GM13977 (cell line): ENCODE data around the gene LAMA5.

Experiments used
- DNase-seq: peaks from one replicate; pipeline ENCODE4 v3.0.0; 2012; ENCODE audit warnings: low spot score
- in situ Hi-C: fragments of 300-500 bp; cut with MboI; formaldehyde crosslinking; loops from one replicate; pipeline ENCODE4 v1.12.0; 2022; ENCODE audit warnings: low sequenced_read_pairs, low pct_unique_long_range_greater_than_20kb, mixed read lengths, inconsistent platforms; ENCODE audit not compliant: unreplicated experiment
- TF ChIP-seq, protein P1 (sequence below): IDR thresholded peaks from 2 replicates; pipeline ENCODE4 v1.5.1; 2012; ENCODE audit warnings: mild to moderate bottlenecking, control low read depth; ENCODE audit not compliant: insufficient read depth; ENCODE audit errors: extremely low read depth, missing control alignments

LAMA5 gene

DNA sequence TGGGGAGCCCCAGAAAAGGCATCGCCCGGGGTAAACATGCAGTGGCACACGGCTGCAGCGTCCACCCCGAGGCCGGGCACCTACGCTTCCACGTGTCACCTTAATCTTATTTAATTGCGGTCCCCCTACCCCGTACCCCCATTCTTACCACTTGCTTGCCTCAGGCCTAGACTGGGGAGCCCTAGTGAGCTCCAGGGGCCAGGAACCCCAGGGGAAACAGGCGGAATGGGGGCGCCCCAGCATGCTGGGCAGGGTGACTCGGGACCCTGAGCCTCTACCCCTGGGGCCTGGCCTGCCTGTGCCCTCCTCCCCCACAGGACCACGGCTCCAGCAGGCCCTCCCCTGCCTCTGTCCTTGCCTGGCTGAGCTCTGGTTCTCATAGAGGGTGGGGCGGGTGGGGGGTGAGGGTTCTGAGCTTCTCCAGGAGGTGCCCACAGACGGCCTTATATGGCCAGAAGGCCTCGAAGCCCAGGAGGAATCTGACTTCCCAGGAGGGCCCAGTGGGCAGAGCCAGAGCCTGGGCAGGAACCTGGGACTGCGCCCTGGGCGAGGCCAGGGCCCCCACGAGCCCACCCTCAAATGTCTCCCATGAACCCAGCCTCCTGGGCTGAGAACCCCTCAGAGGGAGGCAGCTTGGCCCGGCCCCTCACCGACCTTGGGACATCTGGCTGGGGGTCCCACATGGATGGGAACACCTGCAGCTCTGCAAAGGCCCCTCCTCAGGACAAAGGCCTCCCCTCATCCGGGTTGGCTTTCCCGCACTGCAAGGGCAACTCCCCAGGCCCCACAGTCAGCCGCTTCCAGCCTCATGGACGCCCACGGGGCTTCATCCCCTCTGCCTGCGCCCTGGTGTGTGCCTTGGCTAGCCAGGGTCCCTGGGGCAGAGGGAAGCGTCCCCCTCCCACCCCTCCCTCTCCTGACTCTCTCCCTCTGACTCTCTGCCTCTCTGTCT, 5.2 kb upstream of the LAMA5 start:
- in situ Hi-C loops = no loop called here
- TF ChIP-seq, protein P1, sequence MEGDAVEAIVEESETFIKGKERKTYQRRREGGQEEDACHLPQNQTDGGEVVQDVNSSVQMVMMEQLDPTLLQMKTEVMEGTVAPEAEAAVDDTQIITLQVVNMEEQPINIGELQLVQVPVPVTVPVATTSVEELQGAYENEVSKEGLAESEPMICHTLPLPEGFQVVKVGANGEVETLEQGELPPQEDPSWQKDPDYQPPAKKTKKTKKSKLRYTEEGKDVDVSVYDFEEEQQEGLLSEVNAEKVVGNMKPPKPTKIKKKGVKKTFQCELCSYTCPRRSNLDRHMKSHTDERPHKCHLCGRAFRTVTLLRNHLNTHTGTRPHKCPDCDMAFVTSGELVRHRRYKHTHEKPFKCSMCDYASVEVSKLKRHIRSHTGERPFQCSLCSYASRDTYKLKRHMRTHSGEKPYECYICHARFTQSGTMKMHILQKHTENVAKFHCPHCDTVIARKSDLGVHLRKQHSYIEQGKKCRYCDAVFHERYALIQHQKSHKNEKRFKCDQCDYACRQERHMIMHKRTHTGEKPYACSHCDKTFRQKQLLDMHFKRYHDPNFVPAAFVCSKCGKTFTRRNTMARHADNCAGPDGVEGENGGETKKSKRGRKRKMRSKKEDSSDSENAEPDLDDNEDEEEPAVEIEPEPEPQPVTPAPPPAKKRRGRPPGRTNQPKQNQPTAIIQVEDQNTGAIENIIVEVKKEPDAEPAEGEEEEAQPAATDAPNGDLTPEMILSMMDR = no peak
- DNase-seq = no peak

GRCh38 chr20:62371588-62372041, 4.5 kb upstream of the LAMA5 start:
- TF ChIP-seq, protein P1 = no peak
- no peak for DNase-seq
- in situ Hi-C loops = no loop called here

GRCh38 chr20:62370807-62371587, 3.9 kb upstream of the LAMA5 start:
- in situ Hi-C loops = no loop called here
- TF ChIP-seq, protein P1 = no peak
- no peak for DNase-seq

DNA sequence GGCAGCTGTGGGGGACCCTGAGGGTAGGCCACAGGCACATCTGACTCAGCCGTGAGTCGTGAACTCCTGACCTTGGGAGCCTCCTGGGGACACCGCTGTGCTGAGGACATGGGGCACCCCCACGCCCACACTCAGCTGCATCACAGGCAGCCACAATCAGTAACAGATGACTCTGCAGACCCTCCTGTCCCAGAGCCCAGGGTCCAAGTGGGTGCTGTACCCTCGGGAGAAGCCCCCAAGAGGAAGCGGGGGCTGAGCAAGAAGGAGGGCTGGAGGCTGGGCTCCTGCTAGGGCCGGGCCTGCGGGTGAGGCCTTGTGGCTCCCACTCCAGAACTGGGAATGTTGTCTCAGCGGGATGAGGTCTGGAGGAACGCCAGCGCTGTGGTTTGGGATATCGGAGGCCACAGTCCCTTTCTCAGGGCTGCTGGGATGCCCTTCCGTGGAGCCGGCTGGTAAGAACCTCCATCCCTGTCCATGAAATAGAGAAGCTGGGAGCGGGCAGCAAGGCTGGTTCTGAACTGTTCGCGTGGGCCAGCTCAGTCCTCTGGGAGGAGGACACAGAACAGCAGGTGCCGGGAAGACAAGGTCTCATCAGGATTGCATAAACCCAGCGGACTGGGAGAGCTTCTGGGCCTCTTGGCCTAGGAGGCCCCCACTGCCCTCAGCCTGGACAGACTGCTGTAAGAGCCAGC, 3.1 kb upstream of the LAMA5 start:
- in situ Hi-C loops = no loop called here
- TF ChIP-seq, protein P1 = no peak
- DNase-seq = no peak

DNA sequence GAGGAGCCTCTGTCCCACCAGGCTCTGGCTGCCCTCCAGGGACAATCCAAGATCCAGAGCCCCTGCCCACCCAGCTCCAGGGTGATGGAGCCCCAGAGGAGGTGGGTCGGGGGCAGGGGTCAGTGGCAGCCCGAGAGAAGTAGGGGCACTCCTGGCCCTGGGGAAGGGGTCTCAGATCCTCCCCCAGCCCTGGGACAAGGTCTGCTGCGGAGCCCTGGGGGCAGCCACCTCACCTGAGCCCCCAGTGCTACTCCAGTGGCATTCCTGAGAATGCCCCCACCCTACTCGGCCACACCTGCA, 2.7 kb upstream of the LAMA5 start:
- no peak for DNase-seq
- TF ChIP-seq, protein P1 = no peak
- in situ Hi-C loops = no loop called here
